Breast epithelium (tissue), 3 donors: ENCODE measurements around the gene INHBB.

Experiments used
- POLR2A ChIP-seq: fragments of 450-650 bp; IDR thresholded peaks from one replicate; pipeline ENCODE4 v1.6.1; 2016; ENCODE audit warnings: antibody characterized with exemption, mild to moderate bottlenecking, moderate library complexity
- POLR2AphosphoS5 ChIP-seq, 3 donors: sonication (generic); formaldehyde crosslinking; IDR thresholded peaks; one replicate each; pipeline ENCODE4 v1.6.1; 2017; ENCODE audit warnings: antibody characterized with exemption in 3 of 3
- TF ChIP-seq, protein P1 (sequence below), 3 donors: fragments of 450-650 bp; IDR thresholded peaks; one replicate each; pipeline ENCODE4 v1.5.1; 2016 to 2017; ENCODE audit warnings: antibody characterized with exemption in 3 of 3, mild to moderate bottlenecking in 3 of 3, moderate library complexity in 3 of 3

DNA sequence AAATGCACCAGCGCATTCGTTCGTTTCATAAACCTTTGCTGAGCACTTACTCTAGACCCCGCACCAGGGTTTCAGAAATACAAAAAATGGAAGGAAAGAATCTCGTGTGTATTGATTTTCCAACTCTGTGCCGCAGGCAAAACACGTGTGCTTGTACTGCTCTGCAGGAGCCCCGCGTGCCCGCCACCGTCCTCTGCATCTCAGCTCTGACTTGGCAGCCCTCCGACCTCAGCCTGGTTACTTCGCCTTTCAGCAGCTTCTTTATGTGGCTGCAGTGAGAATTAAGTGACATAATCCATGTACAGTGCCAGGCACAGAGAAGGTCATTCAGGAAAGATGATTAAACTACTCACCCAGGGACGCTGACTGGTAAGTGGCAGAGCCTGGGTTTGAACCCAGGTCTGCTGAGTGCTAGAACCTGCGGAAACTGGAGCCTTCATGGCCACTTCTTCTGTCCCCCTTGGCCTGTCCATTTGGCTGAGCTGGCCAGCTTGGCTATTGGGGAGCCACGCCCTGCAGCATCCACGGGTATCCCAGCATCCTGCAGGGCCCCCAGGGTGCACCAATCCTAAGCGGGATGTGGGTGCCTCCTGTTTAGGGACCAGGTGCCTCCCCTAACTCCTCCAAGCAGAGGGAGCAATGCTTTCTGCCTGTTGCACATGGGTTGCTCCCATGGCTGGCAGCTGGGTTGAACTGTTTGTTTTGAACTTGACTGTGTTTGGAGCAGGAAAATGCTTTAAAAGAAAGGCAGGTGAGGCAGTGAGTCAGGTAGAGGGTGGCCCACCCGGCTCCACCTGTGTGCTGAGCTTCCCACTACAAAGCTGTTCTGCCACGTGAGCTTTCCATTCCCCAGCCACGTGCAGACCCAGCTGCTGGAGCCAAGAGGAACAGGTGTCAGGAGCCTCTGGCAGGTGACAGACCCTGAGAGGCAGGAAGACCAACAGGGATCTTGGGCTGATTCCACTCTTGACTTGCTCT is 34.3 kb downstream of the INHBB start:
- TF ChIP-seq, protein P1, sequence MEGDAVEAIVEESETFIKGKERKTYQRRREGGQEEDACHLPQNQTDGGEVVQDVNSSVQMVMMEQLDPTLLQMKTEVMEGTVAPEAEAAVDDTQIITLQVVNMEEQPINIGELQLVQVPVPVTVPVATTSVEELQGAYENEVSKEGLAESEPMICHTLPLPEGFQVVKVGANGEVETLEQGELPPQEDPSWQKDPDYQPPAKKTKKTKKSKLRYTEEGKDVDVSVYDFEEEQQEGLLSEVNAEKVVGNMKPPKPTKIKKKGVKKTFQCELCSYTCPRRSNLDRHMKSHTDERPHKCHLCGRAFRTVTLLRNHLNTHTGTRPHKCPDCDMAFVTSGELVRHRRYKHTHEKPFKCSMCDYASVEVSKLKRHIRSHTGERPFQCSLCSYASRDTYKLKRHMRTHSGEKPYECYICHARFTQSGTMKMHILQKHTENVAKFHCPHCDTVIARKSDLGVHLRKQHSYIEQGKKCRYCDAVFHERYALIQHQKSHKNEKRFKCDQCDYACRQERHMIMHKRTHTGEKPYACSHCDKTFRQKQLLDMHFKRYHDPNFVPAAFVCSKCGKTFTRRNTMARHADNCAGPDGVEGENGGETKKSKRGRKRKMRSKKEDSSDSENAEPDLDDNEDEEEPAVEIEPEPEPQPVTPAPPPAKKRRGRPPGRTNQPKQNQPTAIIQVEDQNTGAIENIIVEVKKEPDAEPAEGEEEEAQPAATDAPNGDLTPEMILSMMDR (IDR thresholded peaks at IDR 0.05): no peak
- TF ChIP-seq POLR2A (no peak), POLR2AphosphoS5 (IDR thresholded peaks at IDR 0.05) (no peak)
